ENCODE results near the gene ITPRID1.

DNA sequence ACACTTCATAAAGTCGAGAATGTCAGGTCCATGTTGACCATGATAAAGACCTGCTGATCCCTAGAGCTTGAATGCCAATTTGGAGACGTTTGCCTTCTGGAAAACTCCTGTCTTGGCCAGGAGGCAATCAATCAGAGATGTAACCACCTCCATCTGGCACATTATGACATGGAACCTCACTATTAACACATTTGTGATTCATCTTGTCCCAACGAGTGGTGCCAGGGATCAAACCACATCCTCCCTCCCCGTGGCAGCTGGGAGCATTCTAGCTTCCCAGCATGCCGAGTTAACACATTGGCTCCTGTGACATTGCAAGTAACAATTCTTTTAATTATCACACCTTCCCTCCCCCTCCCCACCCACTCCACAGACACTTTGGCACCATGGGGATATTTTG is 89.2 kb downstream of the ITPRID1 start:
- TF ChIP-seq, protein P1, sequence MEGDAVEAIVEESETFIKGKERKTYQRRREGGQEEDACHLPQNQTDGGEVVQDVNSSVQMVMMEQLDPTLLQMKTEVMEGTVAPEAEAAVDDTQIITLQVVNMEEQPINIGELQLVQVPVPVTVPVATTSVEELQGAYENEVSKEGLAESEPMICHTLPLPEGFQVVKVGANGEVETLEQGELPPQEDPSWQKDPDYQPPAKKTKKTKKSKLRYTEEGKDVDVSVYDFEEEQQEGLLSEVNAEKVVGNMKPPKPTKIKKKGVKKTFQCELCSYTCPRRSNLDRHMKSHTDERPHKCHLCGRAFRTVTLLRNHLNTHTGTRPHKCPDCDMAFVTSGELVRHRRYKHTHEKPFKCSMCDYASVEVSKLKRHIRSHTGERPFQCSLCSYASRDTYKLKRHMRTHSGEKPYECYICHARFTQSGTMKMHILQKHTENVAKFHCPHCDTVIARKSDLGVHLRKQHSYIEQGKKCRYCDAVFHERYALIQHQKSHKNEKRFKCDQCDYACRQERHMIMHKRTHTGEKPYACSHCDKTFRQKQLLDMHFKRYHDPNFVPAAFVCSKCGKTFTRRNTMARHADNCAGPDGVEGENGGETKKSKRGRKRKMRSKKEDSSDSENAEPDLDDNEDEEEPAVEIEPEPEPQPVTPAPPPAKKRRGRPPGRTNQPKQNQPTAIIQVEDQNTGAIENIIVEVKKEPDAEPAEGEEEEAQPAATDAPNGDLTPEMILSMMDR (IDR thresholded peaks at IDR 0.05): no peak
- TF ChIP-seq POLR2A (IDR thresholded peaks at IDR 0.05): no peak

Data from esophagus squamous epithelium (tissue), 4 donors.